ENCODE data around the gene PDE2A.
A peak's percentile ranks its signal among the peaks of the same experiment; 100 is the strongest.

The PDE2A gene

GRCh38 chr11:72586321-72587090 lies 87.7 kb downstream of the PDE2A start:
- no peak for DNase-seq

- peak; percentile 80 for DNase-seq
Measured at GRCh38 chr11:72585762-72586311, 88.4 kb downstream of the PDE2A start.

- DNase-seq = no peak
Measured at GRCh38 chr11:72584939-72585597, 89.2 kb downstream of the PDE2A start.

GRCh38 chr11:72584293-72584938 lies 89.8 kb downstream of the PDE2A start:
- no peak for DNase-seq

- no peak for DNase-seq
Measured at GRCh38 chr11:72583616-72584292, 90.5 kb downstream of the PDE2A start.

- DNase-seq = no peak
Measured at GRCh38 chr11:72583177-72583553, 91.1 kb downstream of the PDE2A start.

GRCh38 chr11:72582206-72583176 lies 91.7 kb downstream of the PDE2A start:
- no peak for DNase-seq

GRCh38 chr11:72581067-72581466 lies 93.2 kb downstream of the PDE2A start:
- no peak for DNase-seq

GRCh38 chr11:72580642-72580950 lies 93.6 kb downstream of the PDE2A start:
- no peak for DNase-seq

GRCh38 chr11:72579816-72580641 lies 94.2 kb downstream of the PDE2A start:
- DNase-seq = no peak

- no peak for DNase-seq
Measured at GRCh38 chr11:72578991-72579815, 95.0 kb downstream of the PDE2A start.

GRCh38 chr11:72578566-72578965 lies 95.7 kb downstream of the PDE2A start:
- DNase-seq = no peak

- no peak for DNase-seq
Measured at GRCh38 chr11:72578051-72578450, 96.2 kb downstream of the PDE2A start.

GRCh38 chr11:72577271-72577721 lies 96.9 kb downstream of the PDE2A start:
- no peak for DNase-seq

- no peak for DNase-seq
Measured at GRCh38 chr11:72576661-72577060, 97.6 kb downstream of the PDE2A start.

GRCh38 chr11:72576243-72576595 lies 98.0 kb downstream of the PDE2A start:
- DNase-seq = no peak

GRCh38 chr11:72575533-72576242 lies 98.5 kb downstream of the PDE2A start:
- DNase-seq = no peak

GRCh38 chr11:72574548-72575460 lies 99.4 kb downstream of the PDE2A start:
- peak; percentile 47 for DNase-seq

Data from NCI-H69 (cell line).